ENCODE results near the gene NXT1. TPM values are rescaled to one million over a fixed set of nuclear protein-coding genes. Genes with fewer than 3 reads are reported as not detected.

Gene NXT1
- total and polyA plus RNA-seq, 2 donors from 2014 or later, result 17.6 to 21.4 TPM

- FAIRE-seq (no peak), DNase-seq (no peak)
- intact Hi-C loops (cut with DNase I), result no loop called here
- Histone ChIP-seq H3K4me1 (ENCODE audit: control insufficient read depth in 2 of 3, insufficient read depth in 2 of 3, low read depth in 1 of 3, low read length in 3 of 3) (peaks cover 0 to 26% (median 5%) of the 10 kb centered on the region in 3 donors), H3K36me3 (ENCODE audit: control insufficient read depth in 2 of 3, insufficient read depth in 3 of 3, low read length in 3 of 3) (peaks cover 11 to 52% (median 28%) of the 10 kb centered on the region in 3 donors), H3K27ac (ENCODE audit: low read depth in 2 of 2, low read length in 2 of 2) (no peak overlapping the region), H3K9ac (ENCODE audit: low read length in 3 of 3) (no peak overlapping the region), H3K4me3 (ENCODE audit: low read length in 3 of 3) (no peak overlapping the region), H3K9me3 (ENCODE audit: control insufficient read depth in 2 of 3, insufficient read depth in 1 of 3, low read length in 3 of 3) (no peaks in the 10 kb centered on the region), H3K27me3 (ENCODE audit: control insufficient read depth, insufficient read depth, low read length) (no peaks in the 10 kb centered on the region)
- TF ChIP-seq CTCF (IDR thresholded peaks at IDR 0.05; ENCODE audit: borderline replicate concordance, extremely low read depth, insufficient read depth), result no peak
These were observed 20.9 kb downstream of the NXT1 start for GRCh38 chr20:23371496-23371895.

GRCh38 chr20:23374441-23374840, 23.9 kb downstream of the NXT1 start:
- Histone ChIP-seq H3K36me3 (ENCODE audit: control insufficient read depth in 2 of 3, insufficient read depth in 3 of 3, low read length in 3 of 3) (peaks cover 11 to 53% (median 29%) of the 10 kb centered on the region in 3 donors), H3K27ac (ENCODE audit: low read depth in 2 of 2, low read length in 2 of 2) (no peak overlapping the region), H3K4me1 (ENCODE audit: control insufficient read depth in 2 of 3, insufficient read depth in 2 of 3, low read depth in 1 of 3, low read length in 3 of 3) (peaks cover 0 to 6% (median 2%) of the 10 kb centered on the region in 3 donors), H3K4me3 (ENCODE audit: low read length in 3 of 3) (no peak overlapping the region), H3K27me3 (ENCODE audit: control insufficient read depth, insufficient read depth, low read length) (no peaks in the 10 kb centered on the region), H3K9me3 (ENCODE audit: control insufficient read depth in 2 of 3, insufficient read depth in 1 of 3, low read length in 3 of 3) (no peaks in the 10 kb centered on the region), H3K9ac (ENCODE audit: low read length in 3 of 3) (no peak overlapping the region)
- FAIRE-seq (no peak), DNase-seq (no peak)
- intact Hi-C loops (cut with DNase I), result no loop called here
- no peak for TF ChIP-seq CTCF (IDR thresholded peaks at IDR 0.05; ENCODE audit: borderline replicate concordance, extremely low read depth, insufficient read depth)

GRCh38 chr20:23375827-23376226, 25.2 kb downstream of the NXT1 start:
- TF ChIP-seq CTCF (IDR thresholded peaks at IDR 0.05; ENCODE audit: borderline replicate concordance, extremely low read depth, insufficient read depth), result no peak
- Histone ChIP-seq H3K9me3 (ENCODE audit: control insufficient read depth in 2 of 3, insufficient read depth in 1 of 3, low read length in 3 of 3) (no peaks in the 10 kb centered on the region), H3K36me3 (ENCODE audit: control insufficient read depth in 2 of 3, insufficient read depth in 3 of 3, low read length in 3 of 3) (peaks cover 6 to 41% (median 21%) of the 10 kb centered on the region in 3 donors), H3K4me1 (ENCODE audit: control insufficient read depth in 2 of 3, insufficient read depth in 2 of 3, low read depth in 1 of 3, low read length in 3 of 3) (peaks cover 0 to 6% (median 2%) of the 10 kb centered on the region in 3 donors), H3K9ac (ENCODE audit: low read length in 3 of 3) (no peak overlapping the region), H3K4me3 (ENCODE audit: low read length in 3 of 3) (no peak overlapping the region), H3K27ac (ENCODE audit: low read depth in 2 of 2, low read length in 2 of 2) (no peak overlapping the region), H3K27me3 (ENCODE audit: control insufficient read depth, insufficient read depth, low read length) (no peaks in the 10 kb centered on the region)
- DNase-seq (no peak), FAIRE-seq (no peak)
- intact Hi-C loops (cut with DNase I), result no loop called here

- no peak overlapping the region for H3K9ac ChIP-seq (ENCODE audit: low read length in 3 of 3)
- no peak for DNase-seq
- H3K4me1 ChIP-seq (ENCODE audit: control insufficient read depth in 2 of 3, insufficient read depth in 2 of 3, low read depth in 1 of 3, low read length in 3 of 3), result peaks cover 0 to 2% (median 0%) of the 10 kb centered on the region in 3 donors
- peaks cover 0 to 30% (median 11%) of the 10 kb centered on the region in 3 donors for H3K36me3 ChIP-seq (ENCODE audit: control insufficient read depth in 2 of 3, insufficient read depth in 3 of 3, low read length in 3 of 3)
- no peak overlapping the region for H3K4me3 ChIP-seq (ENCODE audit: low read length in 3 of 3)
- intact Hi-C loops (cut with DNase I), result no loop called here
- FAIRE-seq, result no peak
- TF ChIP-seq CTCF (IDR thresholded peaks at IDR 0.05; ENCODE audit: borderline replicate concordance, extremely low read depth, insufficient read depth), result no peak
- H3K27ac ChIP-seq (ENCODE audit: low read depth in 2 of 2, low read length in 2 of 2), result no peak overlapping the region
- H3K27me3 ChIP-seq (ENCODE audit: control insufficient read depth, insufficient read depth, low read length), result no peaks in the 10 kb centered on the region
- H3K9me3 ChIP-seq (ENCODE audit: control insufficient read depth in 2 of 3, insufficient read depth in 1 of 3, low read length in 3 of 3), result no peaks in the 10 kb centered on the region
These were observed 29.2 kb downstream of the NXT1 start for GRCh38 chr20:23379772-23380171.
